MCF 10A (cell line): ENCODE measurements around the gene GRM1. TPM values are rescaled to one million over a fixed set of nuclear protein-coding genes. Genes with fewer than 3 reads are reported as not detected.

ENCODE experiments used
- BruUV-seq: library from RNA; stranded (reverse); fragments of 400-500 nt; replicated peaks from 2 replicates; lab custom pipeline; 2021; lab: Mats Ljungman, UMichigan
- CTCF ChIA-PET: fragments of 300-600 bp; sonication (Branson Sonifier 250); formaldehyde crosslinking; extraction: SDS; loops from one replicate; lab custom pipeline; 2021; ENCODE audit warnings: antibody characterized with exemption, inconsistent platforms; lab: Yijun Ruan, JAX
- POLR2A ChIA-PET: fragments of 300-600, 350-650 bp; sonication (Branson Sonifier 250); formaldehyde crosslinking; extraction: SDS; loops from one replicate; lab custom pipeline; 2020; ENCODE audit warnings: antibody characterized with exemption, inconsistent platforms; lab: Yijun Ruan, JAX
- DNase-seq: peaks from one replicate; pipeline ENCODE4 v3.0.0-alpha.2; 2018; ENCODE audit not compliant: unreplicated experiment
- H3K27ac Mint-ChIP-seq: one replicate; pipeline ENCODE4 v1.8.0; 2022; ENCODE audit warnings: mild to moderate bottlenecking, low read depth, mixed read lengths; ENCODE audit not compliant: unreplicated experiment
- H3K27me3 Mint-ChIP-seq: one replicate; pipeline ENCODE4 v1.8.0; 2022; ENCODE audit warnings: mixed read lengths; ENCODE audit not compliant: insufficient read depth, unreplicated experiment
- H3K36me3 Mint-ChIP-seq: one replicate; pipeline ENCODE4 v1.8.0; 2022; ENCODE audit warnings: mild to moderate bottlenecking, moderate library complexity, mixed read lengths; ENCODE audit not compliant: insufficient read depth, unreplicated experiment
- H3K4me1 Mint-ChIP-seq: one replicate; pipeline ENCODE4 v1.8.0; 2022; ENCODE audit warnings: mixed read lengths; ENCODE audit not compliant: insufficient read depth, unreplicated experiment
- H3K4me3 Mint-ChIP-seq: one replicate; pipeline ENCODE4 v1.8.0; 2022; ENCODE audit warnings: mild to moderate bottlenecking, moderate library complexity, mixed read lengths; ENCODE audit not compliant: unreplicated experiment
- H3K9me3 Mint-ChIP-seq: one replicate; pipeline ENCODE4 v1.8.0; 2022; ENCODE audit warnings: mixed read lengths; ENCODE audit not compliant: unreplicated experiment
- intact Hi-C: fragments of 100-400 bp; cut with micrococcal nuclease; formaldehyde crosslinking; loops from 2 replicates; pipeline ENCODE4 v1.14.1; 2022
- total RNA-seq: library from RNA; stranded (reverse); gene quantifications from 2 replicates; pipeline ENCODE4 v1.2.3, GENCODE V29; 2022
- TF ChIP-seq, protein P1 (sequence below): fragments of 200-600 bp; IDR thresholded peaks from one replicate; pipeline ENCODE4 v1.8.0; 2022; ENCODE audit warnings: antibody characterized with exemption, mild to moderate bottlenecking; ENCODE audit not compliant: unreplicated experiment

Gene GRM1
- total RNA-seq, 1 experiment from 2014 or later, result not detected

DNA sequence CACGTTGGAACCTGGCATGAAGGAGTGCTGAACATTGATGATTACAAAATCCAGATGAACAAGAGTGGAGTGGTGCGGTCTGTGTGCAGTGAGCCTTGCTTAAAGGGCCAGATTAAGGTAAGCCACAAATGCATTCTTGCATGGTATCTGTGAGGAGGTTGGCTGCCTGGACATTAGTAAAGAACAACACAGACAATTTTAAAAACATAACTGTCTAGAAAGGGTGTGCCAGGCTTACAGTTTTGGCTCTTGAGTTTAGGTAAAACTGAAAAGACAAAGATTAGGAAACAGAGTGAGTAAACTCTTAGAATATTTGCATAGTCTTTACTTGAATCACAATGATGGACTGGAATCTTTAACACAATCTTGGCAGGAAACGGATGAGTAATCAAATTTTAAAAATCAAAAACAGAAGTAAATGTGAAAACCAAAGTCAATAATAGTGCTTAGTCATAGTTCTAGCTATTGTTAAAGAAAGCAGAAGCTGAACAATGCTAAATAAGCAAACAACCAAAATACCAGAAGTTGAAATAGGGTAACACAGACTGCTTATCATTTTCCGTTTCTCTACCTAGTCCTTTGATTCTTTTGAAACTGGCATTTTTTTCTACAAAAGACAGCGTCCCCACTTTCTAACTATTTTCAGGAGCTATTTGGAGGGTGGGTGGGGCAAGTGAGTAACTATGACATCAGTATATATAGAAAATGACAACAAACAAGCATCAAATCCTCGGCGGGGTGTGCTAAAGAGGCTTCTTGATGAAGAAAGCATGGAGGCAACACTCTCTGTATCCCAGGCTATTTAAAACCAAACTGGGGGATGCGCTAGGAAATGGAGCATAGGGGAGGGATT is 328.9 kb downstream of the GRM1 start:
- ChIA-PET CTCF (interaction anchor here (0.7 kb wide), 1 partner anchor 18 kb away, joined by 5 read pairs; no protein-coding TSS in a partner anchor), POLR2A (interaction anchor here (0.6 to 2.1 kb wide), 6 partner anchors 8 to 394 kb away, joined by 3 to 18 read pairs (median 4); partner anchors contain the start of gene SHPRH)
- Mint-ChIP-seq H3K4me3 (peak overlapping the region; percentile 65), H3K4me1 (peaks cover 39% of the 10 kb centered on the region), H3K36me3 (peaks cover 7% of the 10 kb centered on the region), H3K27ac (peak overlapping the region; percentile 85), H3K27me3 (no peaks in the 10 kb centered on the region), H3K9me3 (no peaks in the 10 kb centered on the region)
- intact Hi-C loops, result loop anchor here (1.0 kb wide), 1 partner anchor 185 kb away; the partner anchor contains the start of gene RAB32
- DNase-seq, result peak; percentile 83
- TF ChIP-seq, protein P1, sequence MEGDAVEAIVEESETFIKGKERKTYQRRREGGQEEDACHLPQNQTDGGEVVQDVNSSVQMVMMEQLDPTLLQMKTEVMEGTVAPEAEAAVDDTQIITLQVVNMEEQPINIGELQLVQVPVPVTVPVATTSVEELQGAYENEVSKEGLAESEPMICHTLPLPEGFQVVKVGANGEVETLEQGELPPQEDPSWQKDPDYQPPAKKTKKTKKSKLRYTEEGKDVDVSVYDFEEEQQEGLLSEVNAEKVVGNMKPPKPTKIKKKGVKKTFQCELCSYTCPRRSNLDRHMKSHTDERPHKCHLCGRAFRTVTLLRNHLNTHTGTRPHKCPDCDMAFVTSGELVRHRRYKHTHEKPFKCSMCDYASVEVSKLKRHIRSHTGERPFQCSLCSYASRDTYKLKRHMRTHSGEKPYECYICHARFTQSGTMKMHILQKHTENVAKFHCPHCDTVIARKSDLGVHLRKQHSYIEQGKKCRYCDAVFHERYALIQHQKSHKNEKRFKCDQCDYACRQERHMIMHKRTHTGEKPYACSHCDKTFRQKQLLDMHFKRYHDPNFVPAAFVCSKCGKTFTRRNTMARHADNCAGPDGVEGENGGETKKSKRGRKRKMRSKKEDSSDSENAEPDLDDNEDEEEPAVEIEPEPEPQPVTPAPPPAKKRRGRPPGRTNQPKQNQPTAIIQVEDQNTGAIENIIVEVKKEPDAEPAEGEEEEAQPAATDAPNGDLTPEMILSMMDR, result no peak
- BruUV-seq, result no TSS peak

DNA sequence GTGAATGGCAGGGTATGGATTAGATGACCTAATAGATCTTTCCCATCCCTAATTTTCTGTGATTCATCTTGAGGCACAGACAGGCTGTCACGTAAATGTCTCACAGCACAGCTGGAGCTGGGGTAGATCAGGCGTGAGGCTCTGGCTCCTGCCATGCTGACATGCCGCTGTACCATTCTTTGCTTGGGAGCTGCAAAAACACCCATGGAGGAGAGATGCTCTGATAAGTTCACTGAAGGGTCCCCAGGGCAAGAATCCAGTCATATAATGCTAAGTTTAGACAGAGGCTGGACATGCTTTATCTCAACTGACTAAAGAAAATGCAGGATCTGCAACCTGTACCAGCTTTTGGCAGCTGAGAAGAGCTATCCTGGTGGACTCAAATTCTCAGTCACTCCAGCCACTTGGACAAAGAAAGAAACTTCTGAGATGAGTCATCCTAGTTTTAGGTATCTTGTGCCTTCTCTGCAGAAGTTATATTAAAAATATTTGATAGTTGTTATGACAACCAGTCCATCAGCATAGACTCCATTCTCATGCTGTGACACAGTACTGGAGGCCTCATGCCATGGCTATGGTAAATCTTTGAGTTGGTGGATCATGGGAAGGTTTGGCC is 329.7 kb downstream of the GRM1 start:
- TF ChIP-seq, protein P1, result no peak
- POLR2A ChIA-PET, result interaction anchor here (1.4 to 2.1 kb wide), 2 partner anchors 17 to 187 kb away, joined by 4 to 18 read pairs; no protein-coding TSS in a partner anchor

DNA sequence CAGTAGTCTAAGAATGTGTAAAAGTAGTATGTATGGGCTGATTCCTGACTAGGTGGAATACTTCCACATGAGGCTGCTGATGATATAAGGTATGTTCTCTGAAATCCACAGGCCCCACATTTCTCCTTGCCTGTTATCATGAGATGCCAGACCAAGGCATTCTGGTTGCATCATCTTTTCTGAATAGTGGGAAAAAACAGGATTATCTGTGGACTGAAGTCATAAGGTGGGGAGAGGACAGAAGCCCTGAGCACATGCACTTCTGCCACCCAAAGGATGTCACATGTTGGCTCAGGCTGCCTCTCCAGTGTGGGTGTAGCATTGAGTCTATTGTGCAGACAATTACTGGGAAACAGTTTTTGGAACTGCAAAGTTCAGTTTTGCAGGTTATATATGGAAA is 330.3 kb downstream of the GRM1 start:
- H3K36me3 Mint-ChIP-seq, result peaks cover 7% of the 10 kb centered on the region
- H3K27ac Mint-ChIP-seq, result peak overlapping the region; percentile 85
- TF ChIP-seq, protein P1, result no peak
- DNase-seq, result no peak
- ChIA-PET POLR2A (interaction anchor here (0.6 kb wide), 1 partner anchor 423 kb away, joined by 4 read pairs; no protein-coding TSS in a partner anchor), CTCF (interaction anchor here (0.6 kb wide), 1 partner anchor 11 kb away, joined by 3 read pairs; no protein-coding TSS in a partner anchor)
- no peaks in the 10 kb centered on the region for H3K9me3 Mint-ChIP-seq
- no peak overlapping the region for H3K4me3 Mint-ChIP-seq
- peaks cover 39% of the 10 kb centered on the region for H3K4me1 Mint-ChIP-seq
- H3K27me3 Mint-ChIP-seq, result no peaks in the 10 kb centered on the region
- intact Hi-C loops, result no loop called here
- BruUV-seq, result no TSS peak

More for the DNA sequence above, 329.7 kb downstream of the GRM1 start:
- Mint-ChIP-seq H3K4me1 (peaks cover 39% of the 10 kb centered on the region), H3K27ac (peak overlapping the region; percentile 85), H3K36me3 (peaks cover 7% of the 10 kb centered on the region), H3K27me3 (no peaks in the 10 kb centered on the region), H3K4me3 (peak overlapping the region; percentile 65), H3K9me3 (no peaks in the 10 kb centered on the region)
- intact Hi-C loops, result no loop called here
- DNase-seq, result peak; percentile 43
- CTCF ChIA-PET, result no interaction called here
- BruUV-seq, result TSS peak; percentile 47
